Activated CD4-positive, CD25-positive, alpha-beta regulatory T cell treated with anti-CD3 and anti-CD28 coated beads, Interleukin-2, amount 50 U/mL, for 24 hours (primary cell): ENCODE measurements around the gene KRT83.

ENCODE experiments used
- ATAC-seq, 2 donors: fragments of 150-1000 bp; cut with Tn5 transposase; one replicate each; pipeline ENCODE4 v1.10.0; 2021; ENCODE audit warnings: mild to moderate bottlenecking in 1 of 2, moderate library complexity in 1 of 2

Gene KRT83

GRCh38 chr12:52285172-52285745, 35.9 kb downstream of the KRT83 start:
- no peak for ATAC-seq

- no peak for ATAC-seq
Observed at GRCh38 chr12:52284562-52285171, 36.5 kb downstream of the KRT83 start.

DNA sequence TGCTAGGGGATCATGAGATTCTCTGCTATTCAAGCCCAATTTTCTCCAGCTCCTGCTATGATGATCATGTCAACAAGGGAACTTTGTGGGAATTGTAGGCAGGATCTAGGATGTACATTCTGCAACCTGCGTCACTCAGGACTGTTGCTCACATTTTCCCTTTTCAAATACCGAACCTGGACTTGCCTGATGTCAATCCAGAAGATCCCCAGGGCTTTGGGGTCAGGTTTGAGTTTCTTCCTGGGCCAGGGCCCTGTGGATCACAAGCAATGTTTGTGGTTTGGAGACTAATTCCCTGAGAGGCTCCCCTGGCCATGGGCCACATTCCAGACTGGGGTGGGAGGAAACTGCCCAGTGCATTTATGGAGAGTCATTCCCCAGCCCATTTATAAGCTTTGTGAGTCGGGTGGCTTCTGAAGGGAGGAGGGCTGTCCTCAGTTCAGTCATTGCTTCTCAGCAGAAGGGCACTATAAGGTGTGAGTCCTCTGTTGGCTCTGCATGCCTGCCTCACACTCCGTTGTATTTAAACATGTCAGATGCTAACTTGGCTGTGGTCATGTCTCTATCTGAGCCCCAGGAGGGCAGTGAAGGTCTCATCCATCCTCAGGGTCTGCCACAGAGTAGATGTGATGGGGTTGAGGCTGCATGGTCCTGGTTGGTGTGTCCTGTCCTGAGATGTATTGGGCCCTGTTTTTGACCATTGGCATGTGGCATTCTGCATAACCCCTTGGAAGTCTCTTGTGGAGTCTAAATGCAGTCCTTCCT, 40.2 kb downstream of the KRT83 start:
- ATAC-seq, result no peak

- ATAC-seq, result no peak
Observed at GRCh38 chr12:52280319-52280795, 40.8 kb downstream of the KRT83 start.

DNA sequence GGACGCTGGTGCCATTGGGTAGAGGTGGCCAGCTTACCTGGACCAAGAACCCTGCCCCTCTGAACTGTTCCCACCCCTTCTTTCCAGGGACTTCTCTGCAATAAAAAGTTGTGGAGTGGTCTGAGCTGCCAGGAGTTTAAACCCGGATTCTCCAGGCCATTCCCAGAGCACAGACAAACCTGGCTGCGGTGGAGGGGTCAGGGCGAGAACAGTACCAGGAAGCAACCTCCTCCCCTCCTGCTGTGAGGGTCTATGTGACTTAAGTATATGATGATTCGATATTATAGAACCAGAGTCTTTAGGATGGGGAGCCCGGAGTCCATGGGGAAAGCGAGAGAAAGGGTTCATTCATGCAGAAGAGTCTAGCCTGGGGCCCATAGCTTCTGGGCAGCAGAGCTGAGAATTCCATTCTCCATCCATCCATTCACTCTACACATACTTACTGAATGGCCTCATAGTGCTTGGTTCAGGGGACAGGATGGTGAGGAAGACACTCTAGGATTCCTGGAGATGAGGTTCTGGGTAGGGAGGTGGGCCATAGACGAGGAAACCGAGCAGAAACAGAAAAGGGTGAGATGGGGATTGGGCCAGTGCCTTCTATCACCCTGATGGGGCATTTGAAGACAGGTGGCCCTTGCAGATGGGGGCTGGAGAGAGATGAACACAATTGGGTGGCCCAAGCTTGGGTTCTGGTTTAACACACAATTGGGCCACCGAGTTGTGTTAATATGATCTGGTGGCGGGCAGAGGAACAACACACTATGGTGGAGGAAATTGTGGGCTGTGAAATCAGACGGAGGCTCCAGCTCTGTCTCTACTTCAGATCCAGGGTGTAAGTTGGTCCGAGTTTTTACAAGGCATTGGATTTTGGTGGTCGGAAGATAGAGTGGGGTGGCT, 41.5 kb downstream of the KRT83 start:
- no peak for ATAC-seq

DNA sequence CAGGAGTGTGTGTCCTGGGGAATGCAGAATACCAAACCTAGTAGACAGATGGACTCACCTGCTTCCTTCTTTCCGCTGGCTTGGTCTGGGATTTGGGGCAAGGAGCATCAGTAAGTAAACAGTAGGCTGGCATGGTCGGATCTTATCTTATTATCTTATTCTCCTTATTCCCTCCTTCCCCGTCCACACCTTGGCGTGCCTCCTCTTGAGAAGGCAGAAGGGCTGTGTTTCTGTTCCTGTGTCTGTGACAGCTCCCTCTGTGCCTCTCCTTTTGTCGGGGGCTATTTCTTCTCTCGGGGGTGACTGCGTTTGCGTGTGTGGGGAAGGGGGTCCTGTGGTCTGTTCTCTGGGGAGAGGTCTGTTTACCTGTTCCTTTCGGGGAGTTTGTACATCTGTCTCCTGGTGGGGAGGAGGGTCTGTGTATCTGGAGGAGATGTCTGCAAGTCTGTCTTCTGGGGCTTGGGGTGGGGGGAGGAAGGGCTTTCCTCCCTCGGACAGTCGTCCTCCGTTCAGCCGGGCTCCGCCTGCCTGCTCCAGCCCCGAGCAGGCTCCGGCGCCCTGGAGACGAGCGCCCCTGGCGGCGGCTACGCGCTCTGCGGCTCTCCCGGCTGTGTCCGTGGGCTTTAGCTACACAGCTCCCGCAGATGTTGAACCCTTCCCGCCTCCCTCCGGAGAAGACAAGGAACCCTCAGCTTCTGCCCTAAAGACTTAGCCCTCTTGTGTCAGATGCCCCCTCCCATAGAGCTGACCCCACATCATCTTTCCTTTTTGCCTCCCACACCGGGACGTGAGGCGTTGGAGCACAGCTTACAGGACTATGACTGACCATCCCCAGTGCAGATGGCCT, 42.4 kb downstream of the KRT83 start:
- peak; percentile 77 to 86 for ATAC-seq

- ATAC-seq, result no peak
Observed at GRCh38 chr12:52277486-52278245, 43.5 kb downstream of the KRT83 start.

DNA sequence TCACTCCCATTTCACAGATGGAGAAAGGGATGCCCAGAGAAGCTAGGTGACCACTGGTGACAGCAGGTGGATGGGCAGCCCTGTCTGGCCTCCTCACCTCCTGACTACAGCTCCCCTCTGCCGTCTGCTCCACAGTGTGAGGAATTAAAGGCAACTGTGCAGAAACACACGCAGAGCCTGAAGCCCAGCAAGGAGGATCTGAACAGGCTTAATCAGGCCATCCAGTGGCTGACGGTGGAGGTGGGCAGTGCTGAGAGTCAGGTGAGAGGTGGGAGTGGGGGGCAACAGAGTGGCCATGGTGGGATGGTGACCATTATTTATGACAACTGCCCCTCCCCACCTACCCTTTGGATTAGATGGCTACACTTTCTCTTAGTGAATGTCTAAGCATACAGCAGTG, 45.5 kb downstream of the KRT83 start:
- no peak for ATAC-seq

- ATAC-seq, result no peak
Observed at GRCh38 chr12:52274521-52275120, 46.6 kb downstream of the KRT83 start, which contains the start of gene KRT86. Gene KRT86, plus strand, starts transcription at chr12:52274645. Its CDS starts 27,272 bp downstream, at chr12:52301917.

DNA sequence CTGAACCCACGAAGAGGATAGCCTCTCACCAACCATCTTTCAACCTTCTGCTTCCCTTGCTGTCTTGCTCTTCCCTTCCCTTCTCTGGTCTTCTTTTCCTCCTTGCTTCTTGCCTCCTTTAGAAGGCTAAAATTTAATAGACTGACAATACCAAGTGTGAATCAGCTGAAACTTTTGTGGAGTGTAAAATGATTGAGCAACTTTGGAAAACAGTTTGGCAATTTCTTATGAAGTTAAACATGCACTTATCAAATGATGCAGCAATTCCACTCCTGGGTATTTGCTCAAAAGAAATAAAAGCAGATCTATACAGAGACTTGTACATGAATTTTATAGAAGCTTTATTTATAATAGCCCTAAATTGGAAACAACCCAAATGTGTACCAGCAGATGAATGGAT, 50.0 kb downstream of the KRT83 start:
- no peak for ATAC-seq

GRCh38 chr12:52270541-52271070, 50.6 kb downstream of the KRT83 start:
- no peak for ATAC-seq

DNA sequence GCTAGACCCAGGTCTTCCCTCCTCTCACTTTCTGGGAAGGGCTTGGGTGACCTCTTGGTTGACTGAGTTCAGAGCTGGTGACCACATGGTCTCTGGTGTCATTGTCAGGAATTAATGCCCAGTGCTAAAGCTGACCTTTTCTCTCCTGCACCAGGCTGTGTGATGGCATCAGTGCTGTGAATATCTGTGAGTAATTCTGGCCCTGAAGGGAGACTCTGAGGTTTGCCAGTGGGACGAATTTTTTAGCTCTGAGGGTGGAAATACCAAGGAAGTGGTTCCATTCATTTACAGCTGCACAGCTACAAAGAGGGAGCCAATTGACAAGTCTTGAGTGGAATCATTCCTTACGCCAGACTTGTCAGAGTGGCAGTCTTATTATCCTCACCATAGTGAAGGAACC, 53.0 kb downstream of the KRT83 start:
- no peak for ATAC-seq

- no peak for ATAC-seq
Observed at GRCh38 chr12:52267699-52268098, 53.5 kb downstream of the KRT83 start.

GRCh38 chr12:52267266-52267665, 53.9 kb downstream of the KRT83 start:
- ATAC-seq, result no peak

GRCh38 chr12:52266514-52266913, 54.7 kb downstream of the KRT83 start:
- no peak for ATAC-seq

- no peak for ATAC-seq
Observed at GRCh38 chr12:52264435-52264825, 56.8 kb downstream of the KRT83 start.
